Measurements from ENCODE around the gene GPRIN3. TPM values are rescaled to one million over a fixed set of nuclear protein-coding genes. Genes with fewer than 3 reads are reported as not detected.

The GPRIN3 gene
- total and polyA plus RNA-seq, 2 experiments from 2014 or later: 0.74 to 3.2 TPM

DNA sequence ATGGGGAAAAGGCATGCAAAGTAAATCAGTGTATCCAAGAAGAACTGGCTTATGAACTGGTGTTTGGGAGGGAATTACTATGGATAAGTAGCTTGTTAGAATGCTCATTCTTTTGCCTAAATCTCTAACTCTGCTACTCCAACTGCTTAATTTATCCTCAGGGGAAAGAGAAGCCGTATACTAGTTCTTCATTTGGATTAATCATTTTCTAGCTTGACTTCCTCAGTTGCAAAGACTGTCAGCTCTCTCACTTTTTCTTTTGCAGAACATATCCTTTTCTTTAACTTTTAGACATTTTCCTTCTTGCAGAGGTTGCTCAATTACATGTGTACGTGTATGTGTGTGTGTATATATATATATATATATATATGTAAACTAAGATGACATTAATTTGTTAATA, 21.9 kb downstream of the GPRIN3 start:
- no peaks in the 10 kb centered on the region for H3K36me3 Mint-ChIP-seq (ENCODE audit: low read depth)

More for the DNA sequence above, 21.9 kb downstream of the GPRIN3 start:
- no peak for DNase-seq (ENCODE audit: low spot score)
- Mint-ChIP-seq H3K4me1 (peaks cover 25% of the 10 kb centered on the region), H3K27me3 (ENCODE audit: insufficient read depth, low read depth, poor library complexity) (no peaks in the 10 kb centered on the region), H3K4me3 (no peak overlapping the region), H3K9me3 (no peaks in the 10 kb centered on the region; the same call in 2 of the 3 replicates), H3K27ac (no peak overlapping the region)
- H3K4me3 ChIP-seq: no peak overlapping the region
- no peak for ATAC-seq
- H3K4me1 ChIP-seq (ENCODE audit: insufficient read depth): peaks cover 26% of the 10 kb centered on the region
- H2AFZ ChIP-seq: no peak overlapping the region
- H3K9me2 ChIP-seq (ENCODE audit: insufficient read depth): no peaks in the 10 kb centered on the region
- H3K27me3 ChIP-seq (ENCODE audit: insufficient read depth): no peaks in the 10 kb centered on the region
- no peak overlapping the region for H3K27ac ChIP-seq (ENCODE audit: low read depth)
- no peak overlapping the region for H3K4me2 ChIP-seq
- H4K20me1 ChIP-seq (replicated peaks; ENCODE audit: insufficient read depth): no peaks in the 10 kb centered on the region
- H3F3A ChIP-seq (replicated peaks; ENCODE audit: low read depth): no peaks in the 10 kb centered on the region
- H3K79me2 ChIP-seq (replicated peaks; ENCODE audit: insufficient read depth): no peaks in the 10 kb centered on the region
- TF ChIP-seq CREB1 (CRISPR knock-in tag; IDR thresholded peaks at IDR 0.05; ENCODE audit: low read depth): no peak
- no peak for TF ChIP-seq STAT1 (IDR thresholded peaks at IDR 0.05; ENCODE audit: unreplicated experiment)
- no peak for TF ChIP-seq ZNF114 (CRISPR knock-in tag; IDR thresholded peaks at IDR 0.05)
- no peak for TF ChIP-seq ZNF462 (CRISPR knock-in tag; IDR thresholded peaks at IDR 0.05)
- no peak for TF ChIP-seq ZNF331 (CRISPR knock-in tag; IDR thresholded peaks at IDR 0.05; ENCODE audit: low read depth)
- no peak for TF ChIP-seq CTCF (conservative IDR thresholded peaks at IDR 0.05; ENCODE audit: low read depth in 2 of 2)
- TF ChIP-seq, protein P1, sequence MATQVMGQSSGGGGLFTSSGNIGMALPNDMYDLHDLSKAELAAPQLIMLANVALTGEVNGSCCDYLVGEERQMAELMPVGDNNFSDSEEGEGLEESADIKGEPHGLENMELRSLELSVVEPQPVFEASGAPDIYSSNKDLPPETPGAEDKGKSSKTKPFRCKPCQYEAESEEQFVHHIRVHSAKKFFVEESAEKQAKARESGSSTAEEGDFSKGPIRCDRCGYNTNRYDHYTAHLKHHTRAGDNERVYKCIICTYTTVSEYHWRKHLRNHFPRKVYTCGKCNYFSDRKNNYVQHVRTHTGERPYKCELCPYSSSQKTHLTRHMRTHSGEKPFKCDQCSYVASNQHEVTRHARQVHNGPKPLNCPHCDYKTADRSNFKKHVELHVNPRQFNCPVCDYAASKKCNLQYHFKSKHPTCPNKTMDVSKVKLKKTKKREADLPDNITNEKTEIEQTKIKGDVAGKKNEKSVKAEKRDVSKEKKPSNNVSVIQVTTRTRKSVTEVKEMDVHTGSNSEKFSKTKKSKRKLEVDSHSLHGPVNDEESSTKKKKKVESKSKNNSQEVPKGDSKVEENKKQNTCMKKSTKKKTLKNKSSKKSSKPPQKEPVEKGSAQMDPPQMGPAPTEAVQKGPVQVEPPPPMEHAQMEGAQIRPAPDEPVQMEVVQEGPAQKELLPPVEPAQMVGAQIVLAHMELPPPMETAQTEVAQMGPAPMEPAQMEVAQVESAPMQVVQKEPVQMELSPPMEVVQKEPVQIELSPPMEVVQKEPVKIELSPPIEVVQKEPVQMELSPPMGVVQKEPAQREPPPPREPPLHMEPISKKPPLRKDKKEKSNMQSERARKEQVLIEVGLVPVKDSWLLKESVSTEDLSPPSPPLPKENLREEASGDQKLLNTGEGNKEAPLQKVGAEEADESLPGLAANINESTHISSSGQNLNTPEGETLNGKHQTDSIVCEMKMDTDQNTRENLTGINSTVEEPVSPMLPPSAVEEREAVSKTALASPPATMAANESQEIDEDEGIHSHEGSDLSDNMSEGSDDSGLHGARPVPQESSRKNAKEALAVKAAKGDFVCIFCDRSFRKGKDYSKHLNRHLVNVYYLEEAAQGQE (IDR thresholded peaks at IDR 0.05; ENCODE audit: unreplicated experiment): no peak
- no peak for TF ChIP-seq POLR2AphosphoS5 (IDR thresholded peaks at IDR 0.05; ENCODE audit: low read depth)
- TF ChIP-seq NANOG (IDR thresholded peaks at IDR 0.05; ENCODE audit: borderline replicate concordance): no peak
- no peak for TF ChIP-seq ETS1 (IDR thresholded peaks at IDR 0.05)
- no peak for TF ChIP-seq EZH2phosphoT487 (IDR thresholded peaks at IDR 0.05; ENCODE audit: unreplicated experiment)
- no peak for TF ChIP-seq EZH2 (IDR thresholded peaks at IDR 0.05; ENCODE audit: low read depth, unreplicated experiment)
- TF ChIP-seq JUNB (IDR thresholded peaks at IDR 0.05; ENCODE audit: unreplicated experiment): no peak
- H3K36me3 ChIP-seq (ENCODE audit: insufficient read depth): no peaks in the 10 kb centered on the region

Data from GM23338 (cell line).